Progenitor cell of endocrine pancreas (in vitro differentiated cells): ENCODE results near the gene OR4D5. TPM values are rescaled to one million over a fixed set of nuclear protein-coding genes. Genes with fewer than 3 reads are reported as not detected.

Experiments used
- DNase-seq: peaks from one replicate; pipeline ENCODE4 v3.0.0; 2021; ENCODE audit warnings: low spot score; ENCODE audit not compliant: unreplicated experiment
- H3K27ac Mint-ChIP-seq: 2 replicates; pipeline ENCODE4 v1.8.0; 2021; ENCODE audit warnings: mild to moderate bottlenecking, moderate library complexity, mixed read lengths
- H3K27me3 Mint-ChIP-seq: 2 replicates; pipeline ENCODE4 v1.8.0; 2021; ENCODE audit warnings: mixed read lengths
- H3K36me3 Mint-ChIP-seq: 2 replicates; pipeline ENCODE4 v1.8.0; 2022; ENCODE audit warnings: mixed read lengths; ENCODE audit not compliant: insufficient read depth
- H3K4me1 Mint-ChIP-seq: 2 replicates; pipeline ENCODE4 v1.8.0; 2021; ENCODE audit warnings: low read depth, mixed read lengths
- H3K4me3 Mint-ChIP-seq: 2 replicates; pipeline ENCODE4 v1.8.0; 2021; ENCODE audit warnings: low read depth, mild to moderate bottlenecking, moderate library complexity, mixed read lengths
- H3K9me3 Mint-ChIP-seq: 2 replicates; pipeline ENCODE4 v1.8.0; 2021; ENCODE audit warnings: low read depth, mixed read lengths
- long read RNA-seq: library from polyadenylated mRNA; unstranded; transcript quantifications from one replicate; pipeline ENCODE4 v2.0.0, GENCODE V29; 2020
- total RNA-seq: library from RNA; stranded (reverse); gene quantifications from 2 replicates; pipeline ENCODE4 v1.2.1, GENCODE V29; 2021
- TF ChIP-seq, protein P1 (sequence below): fragments of 200-600 bp; sonication (generic); IDR thresholded peaks from one replicate; pipeline ENCODE4 v1.5.0; 2021; ENCODE audit warnings: antibody characterized with exemption, mild to moderate bottlenecking; ENCODE audit not compliant: unreplicated experiment

OR4D5 gene
- total RNA-seq, result 0.53 TPM in 1 of 2 replicates, not detected in the other
- long read RNA-seq, result 0 reads

DNA sequence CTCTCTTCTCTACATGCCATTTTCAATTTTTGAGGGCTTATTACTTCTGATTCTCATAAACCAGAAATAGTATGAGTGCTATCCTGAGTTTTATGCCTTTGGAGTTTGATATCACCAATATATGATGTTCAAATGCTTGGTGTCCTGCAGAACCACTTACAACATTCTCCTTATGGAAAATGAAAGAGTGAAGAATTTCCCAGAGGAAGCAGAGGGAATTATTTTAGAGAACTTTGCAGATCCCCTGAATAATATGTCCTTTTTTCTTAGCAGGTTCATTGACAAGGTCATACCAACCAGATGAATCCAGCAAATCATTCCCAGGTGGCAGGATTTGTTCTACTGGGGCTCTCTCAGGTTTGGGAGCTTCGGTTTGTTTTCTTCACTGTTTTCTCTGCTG lies at the start of gene OR4D5:
Gene OR4D5 (plus strand): TSS at position 301 of the 400 bp plus-strand sequence. CDS start 0 bp downstream, at position 301.
- no peak within 1 kb of the TSS for H3K4me3 Mint-ChIP-seq
- H3K27ac Mint-ChIP-seq, result no peak within 1 kb of the TSS
- no peaks in the 10 kb centered on the region for H3K27me3 Mint-ChIP-seq
- TF ChIP-seq, protein P1, sequence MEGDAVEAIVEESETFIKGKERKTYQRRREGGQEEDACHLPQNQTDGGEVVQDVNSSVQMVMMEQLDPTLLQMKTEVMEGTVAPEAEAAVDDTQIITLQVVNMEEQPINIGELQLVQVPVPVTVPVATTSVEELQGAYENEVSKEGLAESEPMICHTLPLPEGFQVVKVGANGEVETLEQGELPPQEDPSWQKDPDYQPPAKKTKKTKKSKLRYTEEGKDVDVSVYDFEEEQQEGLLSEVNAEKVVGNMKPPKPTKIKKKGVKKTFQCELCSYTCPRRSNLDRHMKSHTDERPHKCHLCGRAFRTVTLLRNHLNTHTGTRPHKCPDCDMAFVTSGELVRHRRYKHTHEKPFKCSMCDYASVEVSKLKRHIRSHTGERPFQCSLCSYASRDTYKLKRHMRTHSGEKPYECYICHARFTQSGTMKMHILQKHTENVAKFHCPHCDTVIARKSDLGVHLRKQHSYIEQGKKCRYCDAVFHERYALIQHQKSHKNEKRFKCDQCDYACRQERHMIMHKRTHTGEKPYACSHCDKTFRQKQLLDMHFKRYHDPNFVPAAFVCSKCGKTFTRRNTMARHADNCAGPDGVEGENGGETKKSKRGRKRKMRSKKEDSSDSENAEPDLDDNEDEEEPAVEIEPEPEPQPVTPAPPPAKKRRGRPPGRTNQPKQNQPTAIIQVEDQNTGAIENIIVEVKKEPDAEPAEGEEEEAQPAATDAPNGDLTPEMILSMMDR, result no peak
- DNase-seq, result no peak
- H3K9me3 Mint-ChIP-seq, result peaks cover 3% of the 10 kb centered on the region
- no peaks in the 10 kb centered on the region for H3K36me3 Mint-ChIP-seq
- peaks cover 2% of the 10 kb centered on the region for H3K4me1 Mint-ChIP-seq

DNA sequence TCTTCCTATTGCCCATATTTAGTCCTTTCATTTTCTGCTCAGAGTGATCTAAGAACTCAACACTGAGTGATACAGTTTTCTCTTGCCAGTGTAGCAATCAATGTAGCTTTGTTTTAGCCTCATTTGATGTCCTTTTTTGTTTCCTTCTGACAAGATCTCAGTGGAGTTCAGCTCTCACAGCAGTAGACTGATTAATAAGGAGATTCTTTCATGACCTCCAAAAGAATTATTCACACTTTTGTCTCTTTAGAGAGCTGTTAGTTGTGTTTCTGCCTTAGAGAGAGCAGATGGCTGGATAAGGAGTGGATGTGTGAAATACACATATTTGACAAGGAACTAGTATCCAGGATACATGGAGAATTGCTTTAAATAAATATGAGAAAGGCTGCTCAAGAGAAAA lies 47.4 kb upstream of the OR4D5 start:
- Mint-ChIP-seq H3K27me3 (no peaks in the 10 kb centered on the region), H3K9me3 (peaks cover 5% of the 10 kb centered on the region), H3K4me1 (peaks cover 7% of the 10 kb centered on the region), H3K36me3 (no peaks in the 10 kb centered on the region), H3K27ac (peak overlapping the region; percentile 19), H3K4me3 (no peak overlapping the region)
- TF ChIP-seq, protein P1, result no peak
- DNase-seq, result no peak

DNA sequence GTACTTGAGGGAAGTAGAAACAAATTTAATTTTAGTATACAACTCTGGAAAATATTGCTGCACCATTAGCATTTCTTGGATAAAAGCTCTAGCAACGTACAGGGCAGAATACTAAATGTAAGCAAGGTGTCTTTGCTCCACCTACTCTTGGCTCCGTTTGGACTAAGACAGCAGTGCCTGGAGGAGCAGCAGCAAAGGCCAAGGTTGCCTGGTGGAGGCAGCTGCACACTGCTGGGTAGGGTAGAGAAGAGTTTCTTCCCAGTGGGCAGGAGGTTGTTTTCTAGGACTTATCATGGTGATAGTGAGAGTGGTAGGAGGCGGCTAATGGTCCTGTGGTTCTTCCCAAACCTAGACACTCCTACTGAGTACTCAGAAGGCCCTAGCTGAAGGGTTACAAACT lies 39.6 kb upstream of the OR4D5 start:
- peaks cover 2% of the 10 kb centered on the region for H3K4me1 Mint-ChIP-seq
- H3K9me3 Mint-ChIP-seq, result peaks cover 5% of the 10 kb centered on the region
- TF ChIP-seq, protein P1, result no peak
- no peak for DNase-seq
- no peak overlapping the region for H3K27ac Mint-ChIP-seq
- no peaks in the 10 kb centered on the region for H3K27me3 Mint-ChIP-seq
- no peak overlapping the region for H3K4me3 Mint-ChIP-seq
- H3K36me3 Mint-ChIP-seq, result no peaks in the 10 kb centered on the region

DNA sequence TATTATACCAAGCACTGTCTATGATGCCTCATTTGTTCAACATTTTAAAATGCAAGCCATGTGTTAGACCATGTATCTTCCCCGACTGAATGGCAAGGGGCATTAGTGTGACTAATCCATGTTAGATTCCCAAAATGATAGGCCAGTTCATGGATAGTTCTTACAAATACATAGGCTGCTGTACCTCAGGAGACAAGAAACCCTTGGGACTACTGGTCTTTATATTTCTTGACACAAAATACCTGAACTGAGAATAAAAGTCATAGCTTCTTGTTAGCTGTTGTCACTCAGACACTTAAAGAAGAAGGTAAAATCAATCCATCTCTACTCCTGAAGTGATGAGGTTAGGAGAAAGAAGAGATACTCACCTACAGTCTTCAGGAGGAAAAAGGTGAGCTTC lies 37.5 kb upstream of the OR4D5 start, which contains the start of gene OR8D4:
Gene OR8D4 (plus strand): TSS at position 301 of the 400 bp plus-strand sequence. CDS start 4,265 bp downstream, outside the sequence.
- Mint-ChIP-seq H3K27ac (no peak within 1 kb of the TSS), H3K27me3 (no peaks in the 10 kb centered on the region), H3K9me3 (no peaks in the 10 kb centered on the region), H3K36me3 (no peaks in the 10 kb centered on the region), H3K4me1 (peaks cover 2% of the 10 kb centered on the region), H3K4me3 (no peak within 1 kb of the TSS)
- TF ChIP-seq, protein P1, result no peak
- no peak for DNase-seq

DNA sequence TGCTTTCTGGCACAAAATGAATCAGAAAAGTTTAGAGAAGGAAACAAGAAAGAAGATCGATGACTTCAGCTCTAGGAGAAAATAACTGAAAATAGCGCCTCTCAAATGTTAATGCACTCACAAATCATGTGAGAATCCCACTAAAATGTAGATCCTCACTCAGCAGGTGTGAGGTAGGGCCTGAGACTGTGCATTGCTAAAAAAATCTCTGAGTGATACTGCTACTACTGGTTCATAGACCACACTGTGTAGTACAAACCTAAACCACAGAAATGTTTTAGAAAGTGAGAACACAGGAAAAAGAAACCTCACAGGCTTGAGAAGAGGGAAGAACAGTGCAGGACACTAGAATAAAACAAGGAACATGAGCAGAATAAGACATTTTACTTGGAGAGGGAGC lies 35.5 kb upstream of the OR4D5 start:
- Mint-ChIP-seq H3K27me3 (no peaks in the 10 kb centered on the region), H3K9me3 (no peaks in the 10 kb centered on the region), H3K4me3 (no peak overlapping the region), H3K36me3 (no peaks in the 10 kb centered on the region), H3K27ac (no peak overlapping the region), H3K4me1 (peaks cover 2% of the 10 kb centered on the region)
- TF ChIP-seq, protein P1, result no peak
- no peak for DNase-seq
